CD14-positive monocyte (primary cell): ENCODE results near the gene OCRL. TPM values are rescaled to one million over a fixed set of nuclear protein-coding genes. Genes with fewer than 3 reads are reported as not detected.

Experiments
- DNase-seq, 3 donors: peaks; one replicate each; pipeline ENCODE4 v3.0.0-alpha.2; 2011 to 2022
- H2AFZ ChIP-seq: 2 replicates; pipeline ENCODE4 v1.6.0; 2012; ENCODE audit warnings: mild to moderate bottlenecking, low read depth, low read length, inconsistent platforms; ENCODE audit not compliant: insufficient read depth, poor library complexity, severe bottlenecking
- H3K27ac ChIP-seq, 2 donors: 1 replicate in 1 of 2; 2 replicates in 1 of 2; pipeline ENCODE4 v1.5.1; 2012 to 2013; ENCODE audit warnings: low read length in 2 of 2, control low read depth in 1 of 2, inconsistent platforms in 1 of 2, low read depth in 1 of 2, mild to moderate bottlenecking in 1 of 2
- H3K27me3 ChIP-seq, 2 donors: one replicate each; pipeline versions ENCODE4 v1.6.0 to v1.6.1; 2011 to 2013; ENCODE audit warnings: low read length in 2 of 2; ENCODE audit not compliant: control insufficient read depth in 2 of 2, insufficient read depth in 2 of 2
- H3K36me3 ChIP-seq, 2 donors: replicated peaks in 1 of 2; 1 replicate in 1 of 2; 2 replicates in 1 of 2; pipeline versions ENCODE4 v1.5.1 to v1.6.1; 2012 to 2013; ENCODE audit warnings: low read length in 2 of 2, control low read depth in 1 of 2, inconsistent platforms in 1 of 2, mild to moderate bottlenecking in 1 of 2; ENCODE audit not compliant: insufficient read depth in 2 of 2, control insufficient read depth in 1 of 2
- H3K4me1 ChIP-seq, 2 donors: 1 replicate in 1 of 2; 2 replicates in 1 of 2; pipeline versions ENCODE4 v1.5.1 to v1.6.1; 2012 to 2013; ENCODE audit warnings: low read length in 2 of 2, control low read depth in 1 of 2, inconsistent platforms in 1 of 2, mild to moderate bottlenecking in 1 of 2, moderate library complexity in 1 of 2; ENCODE audit not compliant: insufficient read depth in 2 of 2, control insufficient read depth in 1 of 2
- H3K4me2 ChIP-seq: replicated peaks from 2 replicates; pipeline ENCODE3; 2012; ENCODE audit warnings: low read length, moderate library complexity, mild to moderate bottlenecking; ENCODE audit not compliant: poor library complexity, severe bottlenecking; ENCODE audit errors: extremely low read depth
- H3K4me3 ChIP-seq, 3 experiments: fragments of 200-600 bp in 1 of 3; sonication (generic) in 1 of 3; replicated peaks in 1 of 3; 1 replicate in 2 of 3; 2 replicates in 1 of 3; pipeline ENCODE4 v1.5.1; 2011 to 2013; ENCODE audit warnings: low read length in 3 of 3, mild to moderate bottlenecking in 3 of 3, control low read depth in 2 of 3, low read depth in 2 of 3, inconsistent platforms in 1 of 3, moderate library complexity in 1 of 3
- H3K79me2 ChIP-seq: 2 replicates; pipeline ENCODE4 v1.6.0; 2012; ENCODE audit warnings: mild to moderate bottlenecking, control low read depth, inconsistent platforms, low read length, moderate library complexity; ENCODE audit not compliant: insufficient read depth
- H3K9ac ChIP-seq: 2 replicates; pipeline ENCODE4 v1.6.0; 2017; ENCODE audit warnings: low read length, mild to moderate bottlenecking; ENCODE audit not compliant: insufficient read depth, poor library complexity, severe bottlenecking
- H3K9me3 ChIP-seq, 2 donors: replicated peaks in 1 of 2; 1 replicate in 1 of 2; 2 replicates in 1 of 2; pipeline versions ENCODE4 v1.5.1 to v1.6.1; 2012 to 2013; ENCODE audit warnings: low read length in 2 of 2, control low read depth in 1 of 2; ENCODE audit not compliant: control insufficient read depth in 1 of 2, insufficient read depth in 1 of 2
- H4K20me1 ChIP-seq: 2 replicates; pipeline ENCODE4 v1.6.0; 2012; ENCODE audit warnings: mild to moderate bottlenecking, low read length, control low read depth, moderate library complexity; ENCODE audit not compliant: insufficient read depth
- H3K27ac Mint-ChIP-seq, 7 donors: one replicate each; pipeline ENCODE4 v1.8.0; 2020; ENCODE audit warnings: mild to moderate bottlenecking in 7 of 7, mixed read lengths in 7 of 7, moderate library complexity in 6 of 7, inconsistent platforms in 2 of 7
- H3K27me3 Mint-ChIP-seq, 3 donors: one replicate each; pipeline ENCODE4 v1.8.0; 2021 to 2022; ENCODE audit warnings: low read depth in 3 of 3, mild to moderate bottlenecking in 3 of 3, mixed read lengths in 3 of 3, moderate library complexity in 3 of 3, inconsistent platforms in 1 of 3
- H3K36me3 Mint-ChIP-seq, 2 donors: one replicate each; pipeline ENCODE4 v1.8.0; 2020; ENCODE audit warnings: mixed read lengths in 2 of 2, inconsistent platforms in 1 of 2, mild to moderate bottlenecking in 1 of 2
- H3K4me1 Mint-ChIP-seq: one replicate; pipeline ENCODE4 v1.8.0; 2020; ENCODE audit warnings: mild to moderate bottlenecking, mixed read lengths
- H3K4me3 Mint-ChIP-seq, 2 donors: one replicate each; pipeline ENCODE4 v1.8.0; 2020; ENCODE audit warnings: mild to moderate bottlenecking in 2 of 2, mixed read lengths in 2 of 2, moderate library complexity in 1 of 2
- H3K9me3 Mint-ChIP-seq, 7 donors: one replicate each; pipeline ENCODE4 v1.8.0; 2020 to 2022; ENCODE audit warnings: mixed read lengths in 7 of 7, mild to moderate bottlenecking in 6 of 7, moderate library complexity in 6 of 7, inconsistent platforms in 2 of 7
- CTCF ChIP-seq: fragments of 200-600 bp; IDR thresholded peaks from one replicate; pipeline ENCODE4 v1.8.0; 2022; ENCODE audit warnings: antibody characterized with exemption, mild to moderate bottlenecking
- WGBS: methylation state at CpG from one replicate; pipeline ENCODE4 v1.1.5; 2013; ENCODE audit warnings: missing lambda C conversion rate; ENCODE audit not compliant: insufficient coverage; 5-methylcytosine and 5-hydroxymethylcytosine counted together
- intact Hi-C, 2 donors: fragments of 100-400 bp; cut with micrococcal nuclease; formaldehyde crosslinking; loops; one replicate each; pipeline versions ENCODE4 v1.15.0 to v1.15.1; 2023
- polyA plus RNA-seq, 3 donors: library from polyadenylated mRNA; depleted of rRNA in 1 of 3; unstranded in 2 of 3; stranded (reverse) in 1 of 3; fragments of 300-500 nt in 2 of 3; fragments of >200 nt in 1 of 3; fragmentation: Illumina TruSeq in 2 of 3; gene quantifications; 1 replicate in 2 of 3; 2 replicates in 1 of 3; pipeline ENCODE4 v1.2.3, GENCODE V29; 2012 to 2021

The OCRL gene
- polyA plus RNA-seq, 3 donors: 1.8 to 11.2 (median 2.4) TPM

GRCh38 chrX:129632443-129632842 lies 92.4 kb downstream of the OCRL start:
- Histone ChIP-seq H3K27me3 (no peaks in the 10 kb centered on the region), H3K4me3 (no peak overlapping the region), H3K79me2 (no peaks in the 10 kb centered on the region), H3K4me2 (no peak overlapping the region), H4K20me1 (no peaks in the 10 kb centered on the region), H3K27ac (no peak overlapping the region), H3K9ac (no peak overlapping the region), H2AFZ (no peak overlapping the region), H3K36me3 (no peaks in the 10 kb centered on the region), H3K9me3 (no peaks in the 10 kb centered on the region), H3K4me1 (no peaks in the 10 kb centered on the region)
- intact Hi-C loops: loop anchor here in 1 of 2 donors (10.0 kb wide), 1 partner anchor 192 kb away; no protein-coding TSS in a partner anchor
- Mint-ChIP-seq H3K27ac (no peak overlapping the region), H3K27me3 (peaks cover 0 to 7% (median 0%) of the 10 kb centered on the region in 3 donors), H3K4me1 (no peaks in the 10 kb centered on the region), H3K9me3 (no peaks in the 10 kb centered on the region), H3K4me3 (no peak overlapping the region), H3K36me3 (no peaks in the 10 kb centered on the region)
- no CpG with 5 or more reads among the region's 7 CpGs for WGBS
- DNase-seq: no peak
- no peak for TF ChIP-seq CTCF

DNA sequence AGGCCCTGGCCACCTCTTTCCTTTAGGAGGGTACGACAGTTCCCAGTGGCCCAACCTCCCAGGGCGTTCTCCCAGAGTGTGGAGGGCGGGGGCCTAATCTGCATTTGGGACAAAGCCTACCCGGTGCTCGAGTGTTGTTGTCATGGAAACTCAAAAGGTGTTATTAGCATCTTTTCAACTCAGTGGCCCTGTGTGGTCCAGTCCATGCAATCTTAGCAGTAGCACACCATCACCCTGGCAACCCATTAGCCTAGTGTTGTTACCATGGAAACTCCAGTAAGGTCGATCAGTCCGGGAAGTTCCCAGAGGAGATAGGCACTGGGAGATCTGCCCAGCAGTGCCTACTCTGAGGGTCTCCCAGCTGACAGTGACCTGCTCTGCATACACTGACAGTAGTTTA lies 94.5 kb downstream of the OCRL start:
- Histone ChIP-seq H3K4me2 (no peak overlapping the region), H4K20me1 (no peaks in the 10 kb centered on the region), H3K9me3 (no peaks in the 10 kb centered on the region), H3K4me3 (no peak overlapping the region), H3K9ac (no peak overlapping the region), H3K36me3 (no peaks in the 10 kb centered on the region), H2AFZ (no peak overlapping the region), H3K27ac (no peak overlapping the region), H3K4me1 (no peaks in the 10 kb centered on the region), H3K79me2 (no peaks in the 10 kb centered on the region), H3K27me3 (no peaks in the 10 kb centered on the region)
- no peak overlapping the region for H3K4me3 Mint-ChIP-seq
- H3K27ac Mint-ChIP-seq: no peak overlapping the region
- WGBS: 67% methylated on average over 2 of the region's 7 CpGs
- TF ChIP-seq CTCF: no peak
- peaks cover 0 to under 1% (median 0%) of the 10 kb centered on the region in 7 donors for H3K9me3 Mint-ChIP-seq
- no peaks in the 10 kb centered on the region for H3K36me3 Mint-ChIP-seq
- H3K4me1 Mint-ChIP-seq: no peaks in the 10 kb centered on the region
- peaks cover 0 to 6% (median 2%) of the 10 kb centered on the region in 3 donors for H3K27me3 Mint-ChIP-seq
- DNase-seq: no peak
- intact Hi-C loops: loop anchor here in 1 of 2 donors (10.0 kb wide), 1 partner anchor 190 kb away; no protein-coding TSS in a partner anchor
